DLD1 (cell line): Measurements from ENCODE around the gene SREBF1.
"Not testable (repeated sequence)": the region's sequence is repeated elsewhere in the genome, so short reads cannot be mapped to it uniquely, and the experiment has no call there.

Source experiments
- in situ Hi-C: cut with HindIII; loops from 2 replicates; pipeline ENCODE4 v1.10.0; 2017; ENCODE audit warnings: low sequenced_read_pairs

The SREBF1 gene

DNA sequence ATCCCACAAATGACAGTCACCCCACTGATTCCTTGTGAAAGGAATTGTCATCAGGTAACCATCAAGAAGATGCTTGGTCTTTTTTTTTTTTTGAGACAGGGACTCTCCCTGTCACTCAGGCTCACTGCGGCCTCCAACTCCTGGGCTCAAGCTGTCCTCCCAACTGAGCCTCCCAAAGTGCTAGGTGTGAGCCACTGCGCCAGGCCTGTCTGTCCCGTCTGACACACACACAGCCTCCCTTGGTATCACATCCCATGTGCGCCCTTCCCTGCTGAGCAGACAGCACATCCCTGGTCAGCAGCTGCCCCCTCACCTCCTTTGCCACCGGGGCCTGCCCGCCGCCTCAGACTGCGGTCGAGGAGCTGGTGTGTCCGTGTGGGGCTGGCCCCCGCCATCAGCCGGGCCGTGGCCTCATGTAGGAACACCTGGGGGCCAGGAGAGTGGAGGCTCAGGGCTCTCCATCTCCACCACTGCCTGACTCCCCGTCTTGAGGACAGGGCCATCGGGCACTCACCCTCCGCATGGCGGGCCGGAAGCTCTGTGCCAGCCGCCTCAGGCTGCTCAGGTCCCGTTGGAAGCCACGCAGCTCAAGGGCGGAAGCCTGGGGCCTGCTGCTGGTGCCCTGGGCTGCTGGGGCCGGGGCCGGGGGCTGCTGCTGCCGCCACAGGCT, 23.6 kb downstream of the SREBF1 start:
- in situ Hi-C loops = no loop called here

DNA sequence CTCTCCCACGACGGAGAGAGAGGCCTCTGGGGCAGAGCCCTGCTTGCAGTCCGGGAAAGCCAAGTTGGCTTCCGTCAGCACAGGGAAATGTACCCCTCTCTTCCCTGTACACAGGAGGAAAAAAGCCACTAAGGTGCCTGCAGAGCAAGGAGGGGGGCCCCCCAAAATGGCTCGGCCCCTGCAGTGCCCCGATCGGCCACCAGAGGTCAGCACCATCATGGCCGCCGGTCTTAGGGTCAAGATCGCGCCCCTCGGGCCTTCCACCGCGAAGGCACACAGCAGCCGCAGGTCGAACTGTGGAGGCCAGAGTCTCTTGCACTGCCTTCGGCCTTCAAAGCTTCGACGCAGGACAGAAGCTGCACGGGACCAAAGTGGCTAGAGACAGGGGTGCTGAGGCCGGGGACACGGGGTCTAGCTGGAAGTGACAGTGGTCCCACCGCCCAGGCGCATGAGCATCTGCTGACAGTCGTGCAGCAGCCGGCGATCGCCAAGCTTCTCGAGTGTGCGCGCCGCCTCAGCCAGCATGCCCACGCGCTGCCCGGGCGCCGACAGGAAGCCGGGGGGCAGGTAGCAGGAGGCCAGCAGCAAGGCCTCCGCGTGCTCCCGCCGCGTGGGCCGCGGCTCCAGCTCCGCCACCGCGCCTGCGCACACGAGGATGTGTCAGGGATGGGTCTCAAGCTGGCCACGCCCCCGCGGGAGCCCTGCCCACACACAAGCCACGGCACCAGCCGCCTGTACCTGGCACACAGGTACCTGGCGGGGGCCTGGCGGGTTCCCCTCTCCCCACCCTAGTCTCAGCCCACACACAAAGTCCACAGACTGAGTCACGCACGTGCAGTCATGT, 24.4 kb downstream of the SREBF1 start:
- in situ Hi-C loops = no loop called here

DNA sequence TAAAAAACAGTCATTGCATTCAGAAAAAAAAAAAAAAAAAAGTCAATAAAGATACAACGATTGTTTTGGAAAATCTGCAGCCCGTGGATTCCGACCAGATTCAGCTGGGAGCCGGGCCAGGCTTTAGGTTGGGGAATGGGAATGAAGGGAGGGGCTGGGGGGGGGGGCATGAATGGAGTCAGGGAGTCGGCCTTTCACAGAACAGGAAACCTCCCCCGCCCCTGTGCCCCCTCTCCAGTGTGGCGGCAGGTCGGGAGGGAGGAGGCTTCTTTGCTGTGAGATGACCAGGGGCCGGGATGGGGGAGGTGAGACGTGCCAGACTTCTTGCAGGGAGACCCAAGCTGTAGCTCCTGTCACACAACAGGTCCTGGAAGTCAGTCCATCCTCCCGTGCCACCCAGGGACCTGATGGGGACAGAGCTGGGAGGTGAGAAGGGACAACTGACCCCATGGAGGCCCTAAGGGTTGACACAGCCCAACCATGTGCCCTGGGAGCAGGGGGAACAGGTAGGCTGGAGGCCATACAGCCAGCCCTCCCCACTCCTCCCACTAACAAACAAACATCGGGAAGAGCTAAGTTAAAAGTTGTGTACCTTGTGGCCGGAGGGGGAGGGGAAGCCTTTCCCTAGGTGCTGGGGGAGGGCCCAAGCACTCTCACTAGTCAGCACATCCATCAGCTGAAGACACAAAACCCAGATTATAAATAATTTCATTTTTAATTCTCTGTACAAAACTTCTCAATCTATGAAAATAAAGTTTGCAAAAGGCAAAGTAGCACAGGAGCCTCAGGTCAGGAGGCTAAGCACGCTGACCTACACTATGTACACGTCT, 25.2 kb downstream of the SREBF1 start:
- in situ Hi-C loops = no loop called here

DNA sequence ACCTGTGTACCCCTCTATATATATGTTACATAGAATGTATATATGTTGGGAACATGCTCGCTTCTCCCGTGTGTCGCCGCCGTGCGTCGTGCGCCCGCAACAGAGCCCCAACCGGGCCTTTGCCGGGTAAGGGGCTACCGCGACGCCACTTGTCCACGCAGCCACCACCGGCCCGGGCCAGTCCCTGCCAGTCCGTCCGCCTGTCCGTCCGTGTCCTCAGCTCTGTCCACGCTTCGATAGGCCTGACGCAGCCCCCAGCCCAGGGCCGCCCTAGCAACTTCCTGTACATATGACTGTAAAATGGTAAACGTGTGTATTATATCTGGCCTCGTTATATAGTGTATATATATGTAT, 25.9 kb downstream of the SREBF1 start:
- in situ Hi-C loops = no loop called here

DNA sequence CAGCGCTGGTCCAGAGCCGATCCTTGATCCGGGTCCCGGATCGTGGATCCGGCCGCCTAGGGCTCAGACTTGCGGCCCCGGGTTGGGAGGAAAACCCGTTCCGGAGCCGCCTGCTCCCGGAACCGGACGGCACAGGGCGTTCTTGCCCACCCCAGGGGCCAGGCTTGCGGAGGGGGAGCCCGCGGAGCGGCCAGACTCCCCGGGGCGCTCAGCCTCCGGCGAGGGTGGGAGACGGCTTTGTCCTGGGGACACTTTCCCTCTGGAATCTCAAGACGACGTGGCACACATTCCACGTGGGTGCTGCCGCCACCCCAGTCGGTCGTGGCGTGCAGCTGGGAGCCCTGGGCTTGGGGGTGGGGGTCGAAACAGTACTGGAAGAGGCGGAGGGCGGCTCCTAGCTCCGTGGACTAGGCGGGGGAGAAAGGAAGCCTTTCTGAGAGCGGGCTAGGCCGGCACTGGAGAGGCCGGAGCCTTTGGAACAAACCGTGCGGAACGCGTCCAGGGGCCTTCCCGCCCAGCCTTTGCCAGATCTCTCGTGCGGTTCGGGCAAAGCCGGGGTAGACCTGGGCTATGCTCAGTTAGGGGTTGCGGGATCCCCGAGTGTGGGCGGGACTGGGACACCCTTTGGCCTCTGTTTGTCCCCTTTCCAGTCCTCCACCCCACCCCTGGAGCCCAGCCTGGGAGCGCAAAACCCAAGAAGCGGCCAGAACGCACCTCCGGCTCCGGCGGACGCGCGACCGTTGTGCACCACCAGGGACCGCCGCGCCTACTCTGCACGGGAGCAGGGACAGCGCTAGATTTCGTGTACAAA, 26.5 kb downstream of the SREBF1 start:
- in situ Hi-C loops = no loop called here

DNA sequence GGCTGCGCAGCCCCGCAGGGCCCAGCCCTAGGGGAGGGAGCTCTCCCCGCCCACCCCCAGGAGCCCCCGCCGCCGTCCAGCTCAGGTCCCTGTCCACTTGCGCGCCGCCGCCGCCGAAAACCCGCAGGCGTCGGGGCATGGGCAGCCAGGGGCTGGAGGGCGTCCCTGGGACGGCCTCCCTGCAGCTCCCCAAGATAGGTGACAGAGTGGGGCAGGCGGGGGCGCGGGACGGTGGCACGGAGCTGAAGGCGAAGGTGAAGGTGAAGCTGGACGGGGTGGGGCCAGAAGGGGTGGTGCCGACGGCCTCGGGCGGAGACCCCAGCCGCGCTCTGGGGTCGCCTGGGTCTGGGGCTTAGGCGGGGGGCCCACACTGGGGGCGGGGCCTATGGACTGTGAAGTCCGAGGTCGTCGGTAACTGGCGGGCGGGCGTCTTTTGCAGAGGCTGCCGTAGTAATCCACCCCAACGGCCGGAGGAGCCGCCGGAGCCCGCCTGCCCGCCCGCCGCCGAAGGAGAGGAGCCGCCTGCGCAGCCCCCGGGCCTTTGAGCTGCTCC, 27.2 kb downstream of the SREBF1 start:
- in situ Hi-C loops = no loop called here

DNA sequence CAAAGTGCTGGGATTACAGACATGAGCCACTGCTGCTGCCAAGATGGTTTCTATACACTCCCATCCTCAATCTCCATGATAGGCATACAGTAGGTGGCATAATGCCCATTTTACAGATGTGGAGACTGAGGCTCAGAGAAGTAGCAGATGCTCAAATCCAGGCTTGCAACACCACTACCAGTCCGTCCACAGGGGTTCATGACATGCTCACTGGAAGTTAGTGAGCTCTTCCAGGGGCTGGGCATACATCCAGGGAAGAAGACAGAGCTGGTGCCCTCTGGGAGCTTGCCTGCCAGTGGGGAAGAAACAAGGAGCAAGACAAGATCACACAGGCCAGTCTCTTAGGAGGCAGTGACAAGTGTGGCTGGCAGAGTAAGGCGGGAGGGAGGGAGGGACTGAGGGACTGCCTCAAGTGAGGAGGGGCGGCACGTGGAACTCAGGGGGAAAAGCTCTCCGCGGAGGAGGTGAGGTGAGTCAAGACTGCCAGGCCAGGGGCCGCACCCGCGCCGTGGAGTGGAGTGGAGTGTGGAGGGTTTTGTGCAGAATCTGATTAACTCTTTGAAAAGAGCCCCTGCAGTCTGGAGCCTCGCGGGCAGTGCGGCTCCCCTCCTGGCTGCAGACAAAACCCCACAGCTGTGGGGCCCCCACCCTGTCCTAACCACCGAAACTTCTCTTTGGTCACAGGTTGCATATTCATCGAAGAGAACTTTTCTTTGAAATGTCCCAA, 27.9 kb downstream of the SREBF1 start:
- in situ Hi-C loops = no loop called here

DNA sequence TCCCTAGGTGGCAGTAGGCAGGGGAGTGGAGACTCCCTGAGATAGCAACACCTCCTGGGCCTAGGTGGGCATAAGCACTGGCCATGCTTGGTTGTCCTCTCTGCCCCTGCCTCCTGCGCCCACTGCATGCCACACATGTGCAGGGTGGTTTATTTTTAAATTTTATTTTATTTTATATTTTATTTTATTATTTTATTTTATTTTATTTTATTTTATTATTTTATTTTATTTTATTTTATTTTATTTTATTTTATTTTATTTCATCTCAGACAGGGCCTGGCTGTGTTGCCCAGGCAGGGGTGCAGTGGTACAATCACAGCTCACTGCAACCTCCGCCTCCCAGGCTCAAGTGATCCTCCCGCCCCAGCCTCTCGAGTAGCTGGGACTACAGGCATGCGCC, 28.6 kb downstream of the SREBF1 start:
- in situ Hi-C loops = not testable (repeated sequence)

DNA sequence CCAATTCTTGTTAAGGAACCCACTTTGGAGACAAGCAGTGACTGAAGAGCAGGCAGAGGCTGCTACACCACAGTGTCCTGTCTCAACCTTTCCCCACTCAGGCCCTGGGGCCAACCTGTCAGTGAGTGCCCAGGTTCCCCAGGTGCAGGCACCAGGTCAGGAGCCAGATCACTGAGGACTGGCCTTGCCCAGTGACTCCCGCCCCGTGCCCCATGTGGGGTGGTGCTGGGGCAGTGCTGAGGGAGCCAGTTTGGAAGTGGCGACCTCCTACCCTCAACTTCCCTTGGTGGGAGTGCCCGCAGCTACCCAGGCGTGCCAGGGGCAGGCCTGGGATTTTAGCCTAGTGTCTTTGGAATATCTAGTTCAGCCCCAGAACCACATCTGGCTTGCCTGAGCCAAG, 29.3 kb downstream of the SREBF1 start:
- in situ Hi-C loops = no loop called here

DNA sequence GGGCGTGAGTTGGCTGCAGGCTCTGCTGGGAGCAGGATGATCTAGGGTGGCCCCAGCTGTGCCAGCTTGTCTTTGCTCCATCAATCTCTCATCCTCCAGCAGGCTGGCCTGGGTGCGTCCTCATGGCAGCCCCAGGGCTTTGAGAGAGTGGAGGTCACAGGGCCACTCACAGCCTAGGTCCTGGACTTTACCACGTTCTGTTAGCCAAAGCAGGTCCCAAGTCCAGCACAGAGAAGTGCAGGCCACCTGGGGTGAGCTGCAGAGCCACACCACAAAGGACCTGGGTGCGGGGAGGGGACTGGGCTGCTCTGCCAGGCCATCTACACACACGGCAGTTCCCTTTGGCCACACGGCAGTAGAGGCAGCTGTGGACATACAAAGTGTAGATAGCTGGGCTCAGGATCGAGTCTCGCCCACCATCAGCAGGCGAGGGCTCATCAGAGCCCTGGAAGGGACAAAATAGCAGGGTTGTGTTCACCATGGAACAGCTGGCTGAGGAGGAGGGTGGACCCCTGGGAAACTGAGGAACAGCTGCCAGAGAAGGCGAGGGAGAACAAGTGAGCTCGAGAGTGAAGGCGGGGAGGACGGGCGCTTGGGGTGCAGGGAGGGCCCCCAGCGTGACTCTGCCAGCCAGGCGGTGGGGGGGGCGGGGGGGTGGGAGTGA, 30.0 kb downstream of the SREBF1 start:
- in situ Hi-C loops = no loop called here

DNA sequence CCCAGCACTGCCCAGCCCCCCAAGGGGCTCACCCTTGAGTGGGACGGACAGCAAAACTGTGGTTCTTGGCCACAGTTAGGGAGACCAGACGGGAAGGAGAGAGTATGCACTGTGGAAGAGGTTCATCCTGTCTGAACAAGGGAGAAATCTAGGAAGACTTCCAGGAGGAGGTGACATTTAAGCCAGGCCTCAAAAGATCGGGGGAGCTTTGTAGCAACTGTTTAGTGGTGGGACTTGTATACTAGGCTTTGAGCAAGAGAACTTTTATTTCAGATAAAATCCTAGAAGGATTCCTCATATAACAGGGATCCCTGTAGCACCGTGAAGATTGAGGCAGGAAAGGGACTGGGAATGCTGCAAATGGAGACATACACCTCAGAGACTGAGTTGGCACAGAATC, 30.8 kb downstream of the SREBF1 start:
- in situ Hi-C loops = no loop called here

DNA sequence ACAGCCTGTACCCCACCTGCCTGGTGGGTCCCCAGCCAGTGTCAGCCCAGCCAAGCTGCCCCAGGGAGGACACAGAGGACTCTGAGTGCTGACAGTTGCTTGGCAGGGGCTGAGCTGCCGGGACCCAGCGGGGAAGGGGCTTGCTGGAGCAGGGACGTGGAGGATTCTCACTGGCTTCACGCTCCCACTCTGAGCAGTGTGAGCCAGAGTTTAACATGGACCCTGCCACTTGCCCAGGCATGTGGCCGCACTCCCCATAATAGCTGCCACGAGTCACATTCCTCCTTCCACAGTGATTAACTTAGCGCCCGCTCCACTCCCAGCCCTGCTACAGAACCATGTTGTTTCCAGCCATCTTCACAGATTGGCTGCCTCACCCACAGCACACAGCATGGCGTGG, 31.2 kb downstream of the SREBF1 start:
- in situ Hi-C loops = no loop called here

DNA sequence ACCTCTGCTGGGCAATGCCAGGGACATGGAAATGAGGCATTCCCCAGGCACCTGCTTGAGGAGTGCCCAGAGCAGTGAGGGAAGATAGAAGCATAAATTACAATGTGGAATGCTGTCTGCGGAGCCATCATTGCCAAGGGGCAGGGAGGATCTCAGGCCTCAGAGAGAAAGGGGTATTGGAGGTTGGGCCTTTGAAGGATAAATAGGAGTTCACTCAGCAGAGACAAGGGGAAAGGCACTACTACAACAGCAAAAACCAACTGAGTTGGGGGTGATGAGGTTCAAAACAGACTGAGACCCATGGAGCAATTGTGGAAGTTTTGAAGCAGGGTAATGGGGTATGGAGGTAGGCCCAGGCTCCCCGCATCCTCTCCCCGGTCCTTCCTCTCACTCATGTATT, 32.8 kb downstream of the SREBF1 start:
- in situ Hi-C loops = no loop called here

DNA sequence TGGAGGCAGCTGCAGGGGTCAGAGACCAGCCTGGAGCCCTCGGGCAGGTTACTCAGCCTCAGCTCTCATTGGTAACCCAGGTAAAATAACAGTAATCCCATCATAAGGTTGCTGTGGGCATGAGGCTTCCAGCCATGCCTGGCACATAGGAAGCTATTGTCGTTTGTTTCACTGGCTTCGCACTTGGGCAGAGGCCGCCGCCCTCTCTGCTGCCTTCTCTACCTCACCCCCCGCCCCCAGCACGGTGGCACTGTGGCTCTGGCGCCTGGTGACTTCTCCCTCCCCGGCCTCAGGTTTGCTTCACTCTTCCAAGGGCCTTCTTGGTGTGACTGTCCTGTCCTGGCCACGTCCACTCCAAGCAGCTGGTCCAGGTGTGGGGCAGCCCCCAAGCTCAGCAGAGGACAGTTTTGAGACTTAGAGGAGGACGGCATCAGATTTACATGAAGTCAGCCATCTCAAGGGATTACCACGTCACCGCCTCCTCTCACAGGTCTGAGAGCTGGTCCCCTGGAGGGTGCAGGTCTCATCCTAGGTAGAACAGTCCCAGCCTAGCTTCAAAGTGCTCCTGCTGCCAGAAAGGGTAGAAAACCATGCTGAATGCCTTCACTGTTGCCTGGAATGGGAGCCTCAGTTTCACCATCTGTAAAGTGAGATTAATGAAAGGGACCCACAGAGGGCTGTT, 34.8 kb downstream of the SREBF1 start:
- in situ Hi-C loops = no loop called here

DNA sequence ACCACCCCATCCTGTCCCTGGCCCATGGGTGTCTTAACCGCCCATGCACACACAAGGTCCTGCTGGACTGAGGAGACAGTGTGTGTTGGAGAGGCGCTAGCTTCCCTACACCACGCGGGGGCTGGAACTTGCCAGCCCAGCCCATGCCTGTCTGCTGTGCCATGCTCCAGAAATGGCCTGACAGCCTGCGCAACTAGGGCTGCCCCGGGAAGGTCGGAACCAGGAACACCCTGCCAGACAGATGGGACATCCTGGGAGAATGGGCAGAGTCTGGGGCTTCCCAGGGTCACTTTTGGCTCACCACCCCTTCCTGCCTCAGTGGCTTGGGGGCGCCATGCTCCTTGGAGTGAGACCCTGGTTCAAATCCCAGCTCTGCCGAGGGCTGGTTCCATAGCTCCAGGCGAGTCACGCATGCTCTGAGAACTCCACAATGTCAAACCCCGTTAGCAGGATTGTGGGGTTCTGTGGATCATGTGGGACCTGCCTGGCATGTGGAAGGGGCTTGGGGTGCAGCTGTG, 36.2 kb downstream of the SREBF1 start:
- in situ Hi-C loops = no loop called here

DNA sequence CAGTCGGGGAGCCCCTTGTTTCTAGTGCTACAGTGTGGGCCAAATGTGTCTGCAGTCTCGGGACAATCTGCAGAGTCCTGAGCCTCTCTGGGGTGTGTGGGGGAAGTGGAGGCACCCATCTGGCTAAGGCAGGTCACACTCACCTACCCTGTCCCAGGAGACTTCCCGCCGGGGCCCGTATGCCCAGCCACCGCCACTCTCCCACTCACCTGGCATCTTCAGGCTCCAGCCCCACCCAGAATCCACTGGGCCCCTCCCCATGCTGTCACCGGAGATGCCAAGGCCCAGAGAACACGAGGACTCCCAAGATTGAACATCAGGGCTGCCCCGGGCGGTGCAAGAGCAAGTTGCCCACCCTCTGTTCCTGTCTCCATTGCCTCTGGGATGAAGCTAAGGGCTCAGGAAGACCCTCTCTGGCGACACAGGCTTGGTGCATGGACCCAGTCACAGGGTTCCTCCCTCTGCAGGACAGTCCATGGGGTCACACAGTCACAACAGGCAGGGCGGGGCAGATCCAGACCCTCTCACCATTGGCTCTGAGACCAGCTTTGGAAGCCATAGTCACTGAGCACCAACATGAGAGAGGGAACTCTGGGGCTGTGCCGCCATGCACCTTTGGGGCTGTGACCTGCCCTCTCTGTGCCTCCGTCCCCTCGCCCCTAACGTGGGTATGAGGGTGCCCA, 38.1 kb downstream of the SREBF1 start:
- in situ Hi-C loops = no loop called here

DNA sequence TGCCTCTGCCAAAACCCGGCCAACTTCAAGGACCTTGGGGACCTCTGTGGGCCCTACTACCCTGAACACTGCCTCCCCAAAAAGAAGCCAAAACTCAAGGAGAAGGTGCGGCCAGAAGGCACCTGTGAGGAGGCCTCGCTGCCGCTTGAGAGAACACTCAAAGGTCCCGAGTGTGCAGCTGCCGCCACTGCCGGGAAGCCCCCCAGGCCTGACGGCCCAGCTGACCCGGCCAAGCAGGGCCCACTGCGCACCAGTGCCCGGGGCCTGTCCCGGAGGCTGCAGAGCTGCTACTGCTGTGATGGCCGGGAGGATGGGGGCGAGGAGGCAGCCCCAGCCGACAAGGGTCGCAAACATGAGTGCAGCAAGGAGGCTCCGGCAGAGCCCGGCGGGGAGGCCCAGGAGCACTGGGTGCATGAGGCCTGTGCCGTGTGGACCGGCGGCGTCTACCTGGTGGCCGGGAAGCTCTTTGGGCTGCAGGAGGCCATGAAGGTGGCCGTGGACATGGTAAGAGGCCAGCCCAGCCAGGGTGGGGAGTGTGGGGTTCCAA, 38.7 kb downstream of the SREBF1 start:
- in situ Hi-C loops = no loop called here
